HUES48 (cell line): ENCODE results near the gene RPTOR.
"Not testable (repeated sequence)": the region's sequence is repeated elsewhere in the genome, so short reads cannot be mapped to it uniquely, and the experiment has no call there.

ENCODE experiments used
- H3K27ac ChIP-seq: one replicate; pipeline ENCODE4 v1.7.0; 2013; ENCODE audit warnings: low read depth, low read length, inconsistent platforms
- H3K27me3 ChIP-seq: 2 replicates; pipeline ENCODE4 v1.6.1; 2013; ENCODE audit warnings: mild to moderate bottlenecking, low read length; ENCODE audit not compliant: control insufficient read depth, insufficient read depth
- H3K36me3 ChIP-seq: 2 replicates; pipeline ENCODE4 v1.6.1; 2013; ENCODE audit warnings: low read length; ENCODE audit not compliant: control insufficient read depth, insufficient read depth
- H3K4me1 ChIP-seq: 2 replicates; pipeline ENCODE4 v1.6.1; 2013; ENCODE audit warnings: mild to moderate bottlenecking, low read length; ENCODE audit not compliant: control insufficient read depth, insufficient read depth
- H3K4me3 ChIP-seq: 2 replicates; pipeline ENCODE4 v1.5.1; 2013; ENCODE audit warnings: mild to moderate bottlenecking, low read depth, low read length
- H3K9ac ChIP-seq: 2 replicates; pipeline ENCODE4 v1.6.1; 2013; ENCODE audit warnings: mild to moderate bottlenecking, low read depth, low read length, moderate library complexity
- H3K9me3 ChIP-seq: 2 replicates; pipeline ENCODE4 v1.6.1; 2013; ENCODE audit warnings: low read length; ENCODE audit not compliant: control insufficient read depth, insufficient read depth

The RPTOR gene

DNA sequence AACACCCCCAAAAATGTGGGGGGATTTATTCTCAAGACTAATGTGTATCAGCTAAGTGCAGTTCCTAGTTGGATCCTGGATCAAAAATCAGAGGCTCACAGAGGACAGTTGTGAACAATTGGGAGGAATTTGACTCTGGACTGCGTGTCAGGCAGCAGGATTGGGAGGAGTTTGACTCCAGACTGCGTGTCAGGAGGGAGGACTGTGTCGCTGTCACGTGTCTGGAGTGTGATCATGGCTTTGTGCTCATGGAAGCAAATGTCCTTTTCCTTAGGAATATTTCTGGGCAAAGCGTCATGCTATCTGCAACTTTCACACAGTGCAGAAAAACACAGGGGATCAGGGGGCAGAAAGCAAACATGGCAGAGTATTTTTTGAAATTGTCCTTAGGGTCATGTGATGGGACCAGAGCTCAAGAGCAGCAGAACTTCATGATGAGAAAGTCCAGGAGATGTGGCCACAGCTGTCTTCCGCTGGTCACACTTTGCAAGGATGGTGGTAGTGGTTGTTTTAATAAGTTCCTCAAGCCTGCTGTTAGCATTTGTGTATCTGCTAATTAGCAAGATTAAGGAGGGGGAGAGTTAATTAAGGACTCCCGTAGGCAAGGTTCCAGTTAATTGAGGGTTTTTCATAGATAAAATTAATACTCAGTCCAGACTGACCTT lies 325.0 kb downstream of the RPTOR start:
- Histone ChIP-seq H3K4me1 (peaks cover 24% of the 10 kb centered on the region), H3K27ac (no peak overlapping the region), H3K4me3 (no peak overlapping the region), H3K9ac (no peak overlapping the region), H3K27me3 (no peaks in the 10 kb centered on the region), H3K9me3 (no peaks in the 10 kb centered on the region), H3K36me3 (no peaks in the 10 kb centered on the region)

DNA sequence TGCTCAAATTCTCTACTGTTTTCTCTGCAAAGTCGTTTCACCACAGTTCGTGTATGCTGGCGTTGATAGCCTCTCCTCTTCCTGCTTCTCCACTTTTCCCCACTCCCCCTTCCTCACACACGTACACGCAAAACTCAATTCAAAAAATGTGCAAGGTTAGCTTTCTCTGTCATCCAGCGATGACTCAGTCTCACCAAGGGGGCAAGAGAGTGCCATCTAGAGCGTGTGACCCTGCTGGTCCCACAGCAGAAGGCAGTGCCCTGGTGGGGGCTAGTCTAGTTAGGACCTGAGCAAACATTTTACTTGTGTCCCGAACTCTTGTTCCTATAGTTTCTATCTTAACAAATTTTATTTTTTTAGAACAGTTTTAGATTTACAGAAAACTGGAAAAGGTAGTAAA lies 325.8 kb downstream of the RPTOR start:
- Histone ChIP-seq H3K4me3 (no peak overlapping the region), H3K27ac (no peak overlapping the region), H3K9me3 (no peaks in the 10 kb centered on the region), H3K9ac (no peak overlapping the region), H3K4me1 (peaks cover 24% of the 10 kb centered on the region), H3K36me3 (no peaks in the 10 kb centered on the region), H3K27me3 (no peaks in the 10 kb centered on the region)

DNA sequence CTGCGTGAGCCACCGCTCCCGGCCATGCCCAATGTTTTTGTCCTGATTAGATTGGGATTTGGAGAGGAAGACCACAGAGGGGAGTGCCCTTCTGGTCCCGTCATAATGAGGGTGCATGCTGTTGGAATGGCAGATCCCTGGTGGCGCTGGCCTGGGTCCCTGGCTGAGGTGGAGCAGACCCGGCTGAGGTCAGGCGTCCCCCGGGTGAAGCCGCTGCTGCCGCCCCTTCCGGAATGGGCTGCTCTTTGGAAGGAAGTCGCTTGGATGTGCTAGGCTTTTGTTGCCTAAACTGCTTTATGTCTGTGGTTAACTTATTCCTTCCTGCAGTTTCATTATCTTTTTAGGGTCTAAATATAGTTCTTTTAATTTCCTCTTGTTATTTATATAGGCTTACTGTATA lies 326.7 kb downstream of the RPTOR start:
- Histone ChIP-seq H3K27me3 (no peaks in the 10 kb centered on the region), H3K36me3 (no peaks in the 10 kb centered on the region), H3K9ac (no peak overlapping the region), H3K27ac (no peak overlapping the region), H3K4me1 (peaks cover 24% of the 10 kb centered on the region), H3K4me3 (no peak overlapping the region), H3K9me3 (no peaks in the 10 kb centered on the region)

DNA sequence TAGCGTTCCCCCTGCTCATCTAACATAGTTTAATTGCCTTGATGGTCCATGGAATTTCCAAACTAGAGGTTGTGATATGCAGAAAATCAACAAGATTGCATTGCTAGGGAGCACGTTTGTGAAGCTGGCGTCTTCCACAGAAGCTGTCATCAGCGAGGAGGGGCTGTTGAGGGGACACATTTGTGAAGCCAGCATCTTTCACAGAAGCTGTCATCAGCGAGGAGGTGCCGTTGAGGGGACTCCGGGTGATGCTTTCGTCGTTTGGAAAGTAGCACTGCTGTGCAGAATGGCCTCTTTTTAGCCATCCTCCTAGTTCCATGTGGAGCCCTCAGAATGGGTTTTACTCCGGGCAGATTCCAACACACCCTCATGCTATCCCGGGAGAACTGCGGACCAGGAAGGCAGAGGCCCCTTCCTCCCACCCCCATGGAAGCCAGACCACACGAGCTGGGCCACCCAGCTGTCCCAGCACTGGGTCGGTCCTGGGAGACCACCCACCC lies 327.4 kb downstream of the RPTOR start:
- Histone ChIP-seq H3K4me3 (no peak overlapping the region), H3K27me3 (no peaks in the 10 kb centered on the region), H3K9ac (no peak overlapping the region), H3K36me3 (no peaks in the 10 kb centered on the region), H3K27ac (no peak overlapping the region), H3K9me3 (no peaks in the 10 kb centered on the region), H3K4me1 (peaks cover 24% of the 10 kb centered on the region)

DNA sequence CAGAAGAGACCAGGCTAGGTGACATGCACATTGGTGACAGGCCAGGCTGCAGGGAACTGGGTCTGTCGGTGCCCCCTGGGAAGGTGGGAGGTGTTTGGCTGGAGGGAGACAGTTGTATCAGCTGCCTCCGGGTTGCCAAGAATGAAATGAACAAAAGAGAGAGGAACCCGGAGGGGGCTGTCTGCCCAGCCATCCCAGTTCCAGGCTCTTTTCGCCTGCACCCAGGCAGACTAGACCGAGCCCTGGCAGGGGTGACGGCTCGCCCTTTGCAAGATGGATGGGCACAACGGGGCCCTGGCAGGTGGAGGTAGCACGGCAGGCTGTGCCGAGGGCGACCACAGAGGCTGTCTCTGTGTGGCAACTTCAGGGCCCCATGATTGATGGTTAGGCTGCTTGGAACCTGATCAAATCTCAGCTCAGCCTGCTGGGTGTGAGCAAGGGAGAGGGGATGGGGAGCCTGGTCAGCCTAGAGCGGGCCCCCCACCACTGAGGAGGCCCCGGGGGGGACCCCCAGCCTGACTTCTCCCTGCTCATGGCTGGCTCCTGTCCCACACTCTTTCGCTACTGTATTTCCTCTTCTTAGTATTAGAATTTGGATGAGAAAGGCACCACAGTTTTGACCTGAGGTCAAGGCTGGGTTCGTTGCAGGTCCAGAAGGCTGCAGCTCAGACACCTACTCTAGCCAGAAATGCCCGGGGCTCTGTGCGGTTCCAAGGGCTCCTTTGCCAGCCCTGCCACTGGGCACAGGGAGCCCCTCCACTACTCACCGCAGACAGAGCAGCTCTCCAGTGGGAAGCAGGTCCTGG lies 328.1 kb downstream of the RPTOR start:
- H3K4me1 ChIP-seq = peaks cover 24% of the 10 kb centered on the region
- peak overlapping the region; percentile 80 for H3K27ac ChIP-seq
- H3K4me3 ChIP-seq = no peak overlapping the region
- H3K27me3 ChIP-seq = no peaks in the 10 kb centered on the region
- no peaks in the 10 kb centered on the region for H3K9me3 ChIP-seq
- H3K36me3 ChIP-seq = no peaks in the 10 kb centered on the region
- no peak overlapping the region for H3K9ac ChIP-seq

DNA sequence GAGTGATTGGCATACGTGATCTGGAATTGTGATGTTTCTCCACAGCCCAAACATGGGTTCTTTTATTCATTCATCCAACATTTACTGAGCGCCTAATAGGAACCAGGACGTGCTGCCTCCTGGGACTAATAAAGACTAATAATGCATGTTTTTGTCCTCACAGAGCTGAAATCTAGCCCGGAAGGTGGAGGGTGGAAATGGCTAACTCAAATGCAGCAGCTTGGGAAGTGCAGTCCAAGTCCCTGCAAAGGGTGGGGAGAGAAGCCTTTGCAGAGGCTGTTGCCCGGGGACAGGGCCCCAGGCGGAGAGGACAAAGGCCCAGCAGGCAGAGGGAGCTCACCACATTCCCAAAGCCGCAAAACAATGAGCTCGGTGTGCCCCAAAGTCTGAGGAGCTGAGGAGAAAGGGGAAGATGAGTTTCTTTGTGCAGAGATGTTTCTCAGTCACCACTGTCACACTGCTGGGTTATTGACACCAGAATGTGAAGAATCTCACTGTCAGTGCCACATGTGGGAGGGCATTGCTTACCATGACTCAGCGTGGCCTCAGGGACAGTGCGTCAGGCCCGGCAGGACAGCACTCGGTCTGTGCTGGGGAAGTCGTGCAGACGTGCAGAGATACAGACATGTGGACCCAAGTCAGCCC lies 328.8 kb downstream of the RPTOR start:
- Histone ChIP-seq H3K4me3 (no peak overlapping the region), H3K9me3 (no peaks in the 10 kb centered on the region), H3K4me1 (peaks cover 24% of the 10 kb centered on the region), H3K36me3 (no peaks in the 10 kb centered on the region), H3K9ac (no peak overlapping the region), H3K27me3 (no peaks in the 10 kb centered on the region), H3K27ac (peak overlapping the region; percentile 80)

DNA sequence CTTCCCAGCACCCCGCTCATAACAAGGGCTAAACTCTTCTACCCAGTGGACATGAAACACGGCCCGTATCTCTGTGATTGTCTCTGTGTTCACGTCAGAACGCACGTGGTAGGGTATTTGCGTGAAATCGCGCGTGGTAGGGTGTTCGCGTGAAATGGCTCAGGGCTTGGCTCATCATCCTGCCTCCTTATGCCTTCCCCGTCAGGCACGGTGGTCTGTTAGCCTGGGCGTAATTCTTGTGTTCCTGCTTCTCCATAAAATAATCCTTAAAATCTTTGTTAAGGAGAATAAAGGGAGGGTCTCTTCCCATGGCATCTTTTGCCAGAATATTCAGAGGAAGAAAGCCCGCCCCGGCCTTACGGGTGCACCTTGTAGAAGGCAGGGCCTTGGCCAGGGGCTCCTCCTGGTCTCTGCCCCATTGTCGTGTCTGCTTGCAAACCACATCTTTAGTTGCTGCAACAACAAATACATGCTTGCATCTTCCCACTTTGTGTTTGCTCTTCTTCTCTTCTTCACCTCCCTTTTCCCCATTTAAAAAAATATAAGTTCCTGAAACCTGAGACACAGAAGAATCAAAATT lies 330.3 kb downstream of the RPTOR start:
- Histone ChIP-seq H3K27ac (no peak overlapping the region), H3K4me3 (no peak overlapping the region), H3K4me1 (peaks cover 29% of the 10 kb centered on the region), H3K9ac (no peak overlapping the region), H3K27me3 (no peaks in the 10 kb centered on the region), H3K9me3 (no peaks in the 10 kb centered on the region), H3K36me3 (no peaks in the 10 kb centered on the region)

DNA sequence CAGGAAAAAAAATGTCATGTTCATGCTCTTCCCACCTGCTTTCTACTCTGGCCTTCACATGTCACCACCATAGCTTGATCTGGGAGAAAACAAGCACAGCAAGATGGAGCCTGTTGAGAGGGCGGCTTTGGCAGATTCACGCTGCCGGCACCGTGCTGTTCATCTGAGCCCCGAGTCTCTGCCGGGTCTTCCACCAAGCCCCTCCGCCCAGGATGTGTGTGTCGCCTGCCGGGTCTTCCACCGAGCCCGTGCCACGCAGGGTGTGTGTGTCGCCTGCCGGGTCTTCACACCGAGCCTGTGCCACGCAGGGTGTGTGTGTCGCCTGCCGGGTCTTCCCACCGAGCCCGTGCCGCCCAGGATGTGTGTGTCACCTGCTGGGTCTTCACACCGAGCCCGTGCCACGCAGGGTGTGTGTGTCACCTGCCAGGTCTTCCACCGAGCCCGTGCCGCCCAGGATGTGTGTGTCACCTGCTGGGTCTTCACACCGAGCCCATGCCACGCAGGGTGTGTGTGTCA lies 330.9 kb downstream of the RPTOR start:
- H3K9me3 ChIP-seq, H3K27me3 ChIP-seq, H3K4me3 ChIP-seq, H3K36me3 ChIP-seq, H3K27ac ChIP-seq, H3K9ac ChIP-seq: not testable (repeated sequence)
- H3K4me1 ChIP-seq = peaks cover 26% of the 10 kb centered on the region

DNA sequence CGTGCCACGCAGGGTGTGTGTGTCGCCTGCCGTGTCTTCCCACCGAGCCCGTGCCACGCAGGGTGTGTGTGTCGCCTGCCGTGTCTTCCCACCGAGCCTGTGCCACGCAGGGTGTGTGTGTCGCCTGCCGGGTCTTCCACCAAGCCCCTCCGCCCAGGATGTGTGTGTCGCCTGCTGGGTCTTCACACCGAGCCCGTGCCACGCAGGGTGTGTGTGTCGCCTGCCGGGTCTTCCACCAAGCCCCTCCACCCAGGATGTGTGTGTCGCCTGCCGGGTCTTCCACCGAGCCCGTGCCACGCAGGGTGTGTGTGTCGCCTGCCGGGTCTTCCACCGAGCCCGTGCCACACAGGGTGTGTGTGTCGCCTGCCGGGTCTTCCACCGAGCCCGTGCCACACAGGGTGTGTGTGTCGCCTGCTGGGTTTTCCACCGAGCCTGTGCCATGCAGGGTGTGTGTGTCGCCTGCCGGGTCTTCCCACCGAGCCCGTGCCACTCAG lies 331.9 kb downstream of the RPTOR start:
- peaks cover 26% of the 10 kb centered on the region for H3K4me1 ChIP-seq
- H3K27ac ChIP-seq, H3K4me3 ChIP-seq, H3K9ac ChIP-seq, H3K27me3 ChIP-seq, H3K9me3 ChIP-seq, H3K36me3 ChIP-seq: not testable (repeated sequence)

DNA sequence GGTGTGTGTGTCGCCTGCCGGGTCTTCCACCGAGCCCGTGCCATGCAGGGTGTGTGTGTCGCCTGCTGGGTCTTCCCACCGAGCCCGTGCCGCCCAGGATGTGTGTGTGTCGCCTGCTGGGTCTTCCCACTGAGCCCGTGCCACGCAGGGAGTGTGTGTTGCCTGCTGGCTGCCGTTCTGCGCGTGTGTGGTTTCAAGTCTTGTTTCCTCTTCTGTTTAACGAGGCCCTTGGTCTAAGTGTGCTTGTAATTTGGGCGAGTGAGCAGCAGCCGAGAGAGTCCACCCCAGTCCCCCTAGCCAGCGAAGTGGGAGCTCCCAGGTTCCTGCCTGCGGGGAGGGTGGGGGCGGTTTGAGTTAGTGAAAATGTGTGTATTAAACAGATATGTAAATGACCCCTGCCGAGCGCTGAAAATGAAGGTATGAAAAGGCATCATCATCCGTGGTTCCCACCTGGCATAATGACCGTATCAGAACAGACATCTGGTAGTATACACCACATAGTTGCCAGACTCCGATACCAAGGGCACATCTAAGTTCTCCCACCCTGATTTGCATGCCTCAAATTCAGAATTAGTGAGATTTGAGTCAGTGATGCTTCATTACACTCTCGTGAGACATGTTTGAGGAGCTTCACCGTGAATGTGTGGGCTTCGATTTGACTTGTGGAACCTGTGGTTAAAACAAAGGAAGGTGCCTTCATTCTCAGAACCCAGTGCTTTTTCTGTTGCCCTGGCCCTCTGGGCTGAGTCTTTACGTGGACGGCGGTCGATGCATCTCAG lies 332.5 kb downstream of the RPTOR start:
- Histone ChIP-seq H3K9ac (no peak overlapping the region), H3K27me3 (no peaks in the 10 kb centered on the region), H3K27ac (no peak overlapping the region), H3K36me3 (no peaks in the 10 kb centered on the region), H3K4me3 (no peak overlapping the region), H3K4me1 (peaks cover 23% of the 10 kb centered on the region), H3K9me3 (no peaks in the 10 kb centered on the region)
